Astrocyte of the spinal cord (primary cell): ENCODE results near the gene DENND2D.

Experiments used
- DNase-seq: peaks from one replicate; pipeline ENCODE4 v3.0.0; 2011; ENCODE audit warnings: low read depth, low spot score
- H3K4me3 ChIP-seq: 2 replicates; pipeline ENCODE4 v1.5.1; 2011; ENCODE audit warnings: low read depth, mild to moderate bottlenecking, low read length, moderate library complexity
- CTCF ChIP-seq: IDR thresholded peaks from 2 replicates; pipeline ENCODE4 v1.5.1; 2012; ENCODE audit warnings: low read depth, mild to moderate bottlenecking, low read length, inconsistent platforms
- in situ Hi-C: cut with HindIII; loops from 2 replicates; pipeline ENCODE4 v1.10.0; 2017; ENCODE audit warnings: low sequenced_read_pairs

The DENND2D gene

GRCh38 chr1:111176678-111177077 lies 23.8 kb downstream of the DENND2D start:
- TF ChIP-seq CTCF = no peak
- H3K4me3 ChIP-seq = no peak overlapping the region
- no peak for DNase-seq
- in situ Hi-C loops = no loop called here

- no peak for TF ChIP-seq CTCF
- in situ Hi-C loops = no loop called here
- H3K4me3 ChIP-seq = no peak overlapping the region
- no peak for DNase-seq
Measured at GRCh38 chr1:111175349-111175748, 25.1 kb downstream of the DENND2D start.

- H3K4me3 ChIP-seq = no peak overlapping the region
- in situ Hi-C loops = no loop called here
- no peak for DNase-seq
- TF ChIP-seq CTCF = no peak
Measured at GRCh38 chr1:111174070-111174469, 26.4 kb downstream of the DENND2D start.

- no peak overlapping the region for H3K4me3 ChIP-seq
- in situ Hi-C loops = no loop called here
- DNase-seq = no peak
- TF ChIP-seq CTCF = no peak
Measured at GRCh38 chr1:111172463-111172862, 28.0 kb downstream of the DENND2D start.

- DNase-seq = no peak
- in situ Hi-C loops = no loop called here
Measured at GRCh38 chr1:111164151-111164550, 36.3 kb downstream of the DENND2D start.

GRCh38 chr1:111163363-111163762 lies 37.1 kb downstream of the DENND2D start:
- in situ Hi-C loops = no loop called here
- DNase-seq = no peak
- no peak overlapping the region for H3K4me3 ChIP-seq

More at GRCh38 chr1:111164151-111164550, 36.3 kb downstream of the DENND2D start:
- no peak overlapping the region for H3K4me3 ChIP-seq
- TF ChIP-seq CTCF = no peak

More at GRCh38 chr1:111163363-111163762, 37.1 kb downstream of the DENND2D start:
- TF ChIP-seq CTCF = no peak
